Transverse colon (tissue), 4 donors: ENCODE measurements around the gene PLSCR2. TPM values are rescaled to one million over a fixed set of nuclear protein-coding genes. Genes with fewer than 3 reads are reported as not detected.

Experiments used
- DNase-seq: peaks from one replicate; pipeline ENCODE4 v3.0.0-alpha.2; 2019
- H3K27ac ChIP-seq, 4 donors: fragments of 200-600 bp; sonication (generic); 2 replicates each; pipeline ENCODE4 v1.5.1; 2016 to 2018; ENCODE audit warnings: inconsistent platforms in 4 of 4
- H3K27me3 ChIP-seq: fragments of 200-600 bp; sonication (generic); 2 replicates; pipeline ENCODE4 v1.5.1; 2017; ENCODE audit warnings: inconsistent platforms
- H3K36me3 ChIP-seq, 4 donors: fragments of 200-600 bp; sonication (generic); 2 replicates each; pipeline ENCODE4 v1.5.1; 2017 to 2019; ENCODE audit warnings: inconsistent platforms in 4 of 4
- H3K4me1 ChIP-seq, 4 donors: fragments of 200-600 bp; sonication (generic); 2 replicates each; pipeline ENCODE4 v1.5.1; 2017 to 2020; ENCODE audit warnings: inconsistent platforms in 4 of 4
- H3K4me3 ChIP-seq, 4 donors: fragments of 200-600 bp; sonication (generic); 1 replicate in 1 of 4; 2 replicates in 3 of 4; pipeline versions ENCODE4 v1.5.1 to v1.6.1; 2017 to 2019; ENCODE audit warnings: inconsistent platforms in 4 of 4
- H3K9me3 ChIP-seq, 2 donors: fragments of 200-600 bp; sonication (generic); 2 replicates each; pipeline ENCODE4 v1.5.1; 2017 to 2019; ENCODE audit warnings: inconsistent platforms in 2 of 2
- EP300 ChIP-seq: sonication (generic); formaldehyde crosslinking; IDR thresholded peaks from one replicate; pipeline ENCODE4 v1.6.1; 2017; ENCODE audit warnings: antibody characterized with exemption, low read depth
- POLR2A ChIP-seq: fragments of 450-650 bp; IDR thresholded peaks from one replicate; pipeline ENCODE4 v1.6.1; 2016; ENCODE audit warnings: antibody characterized with exemption, mild to moderate bottlenecking, moderate library complexity
- POLR2AphosphoS5 ChIP-seq, 3 donors: sonication (generic); formaldehyde crosslinking; IDR thresholded peaks; one replicate each; pipeline ENCODE4 v1.6.1; 2016; ENCODE audit warnings: antibody characterized with exemption in 3 of 3
- WGBS, 2 donors: methylation state at CpG; one replicate each; pipeline ENCODE4 v1.1.5; 2018; ENCODE audit warnings: low coverage in 1 of 2; 5-methylcytosine and 5-hydroxymethylcytosine counted together
- in situ Hi-C, 4 donors: fragments of 200-750 bp; cut with MboI; loops; one replicate each; pipeline versions ENCODE4 v1.15.0 to v1.15.1; 2017; ENCODE audit warnings: low sequenced_read_pairs in 3 of 4, low pct_ligation_motif_present in 1 of 4, low pct_unique_long_range_greater_than_20kb in 1 of 4
- intact Hi-C: fragments of 100-400 bp; cut with DNase I; formaldehyde crosslinking; loops from one replicate; pipeline ENCODE4 v1.15.1; 2023; ENCODE audit warnings: low total_unique reads
- total RNA-seq, 4 donors: library from RNA; depleted of rRNA; stranded (reverse); fragments of >200 nt; gene quantifications; one replicate each; pipeline ENCODE4 v1.1.0, GENCODE V29; 2016
- TF ChIP-seq, protein P1 (sequence below), 5 experiments: fragments of 200-600 bp in 3 of 5; fragments of 450-650 bp in 2 of 5; sonication (generic) in 3 of 5; IDR thresholded peaks; 1 replicate in 2 of 5; 2 replicates in 3 of 5; pipeline ENCODE4 v1.5.1; 2016 to 2017; ENCODE audit warnings: antibody characterized with exemption in 5 of 5, inconsistent platforms in 3 of 5, mild to moderate bottlenecking in 2 of 5, moderate library complexity in 1 of 5

The PLSCR2 gene
- total RNA-seq, 4 donors from 2014 or later = 1.3 to 2.9 TPM; not detected in 2

- Histone ChIP-seq H3K4me3 (no peak overlapping the region), H3K36me3 (no peaks in the 10 kb centered on the region), H3K4me1 (no peaks in the 10 kb centered on the region), H3K9me3 (peaks cover 3 to 9% of the 10 kb centered on the region in 2 donors), H3K27me3 (no peaks in the 10 kb centered on the region), H3K27ac (no peak overlapping the region)
- no peak for DNase-seq
- intact Hi-C loops = no loop called here
- in situ Hi-C loops = no loop called here
- WGBS, 2 donors = 86 to 91% methylated on average over 5 to 7 of the region's 7 CpGs
- TF ChIP-seq EP300 (no peak), POLR2A (no peak), POLR2AphosphoS5 (IDR thresholded peaks at IDR 0.05) (no peak)
- TF ChIP-seq, protein P1, sequence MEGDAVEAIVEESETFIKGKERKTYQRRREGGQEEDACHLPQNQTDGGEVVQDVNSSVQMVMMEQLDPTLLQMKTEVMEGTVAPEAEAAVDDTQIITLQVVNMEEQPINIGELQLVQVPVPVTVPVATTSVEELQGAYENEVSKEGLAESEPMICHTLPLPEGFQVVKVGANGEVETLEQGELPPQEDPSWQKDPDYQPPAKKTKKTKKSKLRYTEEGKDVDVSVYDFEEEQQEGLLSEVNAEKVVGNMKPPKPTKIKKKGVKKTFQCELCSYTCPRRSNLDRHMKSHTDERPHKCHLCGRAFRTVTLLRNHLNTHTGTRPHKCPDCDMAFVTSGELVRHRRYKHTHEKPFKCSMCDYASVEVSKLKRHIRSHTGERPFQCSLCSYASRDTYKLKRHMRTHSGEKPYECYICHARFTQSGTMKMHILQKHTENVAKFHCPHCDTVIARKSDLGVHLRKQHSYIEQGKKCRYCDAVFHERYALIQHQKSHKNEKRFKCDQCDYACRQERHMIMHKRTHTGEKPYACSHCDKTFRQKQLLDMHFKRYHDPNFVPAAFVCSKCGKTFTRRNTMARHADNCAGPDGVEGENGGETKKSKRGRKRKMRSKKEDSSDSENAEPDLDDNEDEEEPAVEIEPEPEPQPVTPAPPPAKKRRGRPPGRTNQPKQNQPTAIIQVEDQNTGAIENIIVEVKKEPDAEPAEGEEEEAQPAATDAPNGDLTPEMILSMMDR (IDR thresholded peaks at IDR 0.05) = no peak
Measured at GRCh38 chr3:146407956-146408355, 61.4 kb downstream of the PLSCR2 start.

DNA sequence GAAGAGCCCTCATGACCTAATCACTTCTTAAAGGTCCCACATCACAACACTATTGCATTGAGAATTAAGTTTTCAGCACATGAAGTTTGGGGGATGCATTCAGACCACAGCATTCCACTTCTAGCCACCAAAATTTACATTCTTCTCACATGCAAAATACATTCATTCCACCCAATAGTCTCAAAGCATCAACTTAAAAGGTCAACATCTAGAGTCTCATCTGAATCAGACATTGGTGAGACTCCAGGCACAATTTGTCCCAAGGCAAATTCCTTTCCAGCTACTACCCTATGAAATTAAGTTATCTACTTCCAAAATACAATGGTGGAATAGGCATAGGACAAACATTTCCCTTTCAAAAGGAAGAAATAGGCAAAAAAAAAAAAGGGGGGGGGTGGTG, 64.9 kb downstream of the PLSCR2 start:
- no peak overlapping the region for H3K4me3 ChIP-seq
- in situ Hi-C loops = no loop called here
- no peak for TF ChIP-seq POLR2A
- no peak for TF ChIP-seq POLR2AphosphoS5 (IDR thresholded peaks at IDR 0.05)
- no peak for TF ChIP-seq EP300
- TF ChIP-seq, protein P1 (IDR thresholded peaks at IDR 0.05) = no peak
- no peaks in the 10 kb centered on the region for H3K9me3 ChIP-seq
- H3K4me1 ChIP-seq = no peaks in the 10 kb centered on the region
- intact Hi-C loops = no loop called here
- H3K27me3 ChIP-seq = no peaks in the 10 kb centered on the region
- no peak for DNase-seq
- no peak overlapping the region for H3K27ac ChIP-seq
- no peaks in the 10 kb centered on the region for H3K36me3 ChIP-seq

DNA sequence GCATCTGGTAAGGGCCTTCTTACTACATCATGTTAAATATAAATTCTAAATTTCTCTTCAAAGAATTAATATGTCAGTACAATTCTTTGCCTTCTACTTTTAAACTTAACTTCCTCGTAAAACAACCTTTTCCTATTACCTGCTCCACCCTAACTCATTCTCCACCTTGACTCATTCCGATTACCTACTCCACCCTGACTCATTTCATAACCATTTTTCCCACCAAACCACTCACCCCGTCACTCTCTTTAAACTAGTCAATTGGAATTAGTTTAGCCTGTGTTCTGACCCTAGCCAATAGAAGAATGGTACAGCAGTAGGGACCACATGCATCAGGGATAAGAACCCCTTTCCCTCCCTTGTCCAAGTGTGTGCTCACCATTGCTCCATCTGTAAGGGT, 65.6 kb downstream of the PLSCR2 start:
- Histone ChIP-seq H3K9me3 (no peaks in the 10 kb centered on the region), H3K36me3 (no peaks in the 10 kb centered on the region), H3K27ac (no peak overlapping the region), H3K4me1 (no peaks in the 10 kb centered on the region), H3K27me3 (no peaks in the 10 kb centered on the region), H3K4me3 (no peak overlapping the region)
- TF ChIP-seq EP300 (no peak), POLR2AphosphoS5 (IDR thresholded peaks at IDR 0.05) (no peak), POLR2A (no peak)
- TF ChIP-seq, protein P1 (IDR thresholded peaks at IDR 0.05) = no peak
- in situ Hi-C loops (no loop called here), intact Hi-C loops (no loop called here)
- 79 to 82% methylated on average over 2 to 3 of the region's 3 CpGs for WGBS, 2 donors
- DNase-seq = no peak

DNA sequence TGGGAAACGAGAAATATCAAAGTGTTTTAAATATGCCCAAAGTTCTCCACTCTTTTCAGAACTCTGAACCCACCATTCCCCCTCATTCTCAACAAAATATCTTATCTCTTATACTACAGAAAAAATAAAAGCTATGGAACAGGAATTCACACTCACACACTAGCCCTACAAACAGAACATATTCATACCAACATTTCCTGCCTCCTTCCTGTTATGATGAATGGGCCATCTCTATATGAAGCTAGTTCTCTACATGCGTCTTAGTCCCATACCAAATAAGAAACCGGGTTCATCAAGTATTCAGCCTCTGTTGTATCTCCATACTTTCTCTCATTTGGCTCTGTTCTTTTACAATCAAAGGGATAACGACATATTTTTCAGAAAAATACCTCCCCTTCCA, 72.6 kb downstream of the PLSCR2 start:
- H3K27ac ChIP-seq = no peak overlapping the region
- TF ChIP-seq EP300 (no peak), POLR2A (no peak), POLR2AphosphoS5 (IDR thresholded peaks at IDR 0.05) (no peak)
- TF ChIP-seq, protein P1 (IDR thresholded peaks at IDR 0.05) = no peak
- no peaks in the 10 kb centered on the region for H3K4me1 ChIP-seq
- H3K27me3 ChIP-seq = no peaks in the 10 kb centered on the region
- WGBS, 2 donors = 65 to 76% methylated on average over 3 to 4 of the region's 4 CpGs
- H3K4me3 ChIP-seq = no peak overlapping the region
- H3K36me3 ChIP-seq = no peaks in the 10 kb centered on the region
- DNase-seq = no peak
- intact Hi-C loops (no loop called here), in situ Hi-C loops (no loop called here)
- H3K9me3 ChIP-seq = no peaks in the 10 kb centered on the region
